Measurements from ENCODE around the gene SLIT1.

DNA sequence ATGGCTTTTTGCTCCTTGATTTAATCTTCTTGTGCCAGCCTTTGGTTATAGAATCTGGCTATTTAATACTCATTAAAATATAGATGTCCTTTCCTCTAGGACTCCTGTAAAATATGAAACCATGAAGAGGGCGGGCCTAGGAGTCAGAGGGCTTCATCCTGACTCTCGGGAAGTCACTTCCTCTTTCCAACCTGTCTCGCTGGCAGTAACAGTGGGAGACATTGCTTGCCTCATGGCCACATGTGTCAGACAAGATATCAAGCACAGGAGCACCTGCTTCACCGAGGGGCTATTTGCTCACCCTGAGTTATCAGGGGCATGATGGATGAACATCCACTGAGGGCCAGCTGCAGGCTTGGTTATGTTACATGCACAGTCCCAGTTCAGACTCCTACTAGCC, 31.0 kb downstream of the SLIT1 start:
- TF ChIP-seq ASH2L (IDR thresholded peaks at IDR 0.05; ENCODE audit: low read length) (no peak), EP300 (IDR thresholded peaks at IDR 0.05; ENCODE audit: borderline replicate concordance in 1 of 2, low read depth in 2 of 2, low read length in 2 of 2) (no peak), EZH2 (IDR thresholded peaks at IDR 0.05; ENCODE audit: low read depth, low read length, severe bottlenecking) (no peak), PHF8 (conservative IDR thresholded peaks at IDR 0.05; ENCODE audit: low read depth, low read length) (no peak), SP1 (IDR thresholded peaks at IDR 0.05; ENCODE audit: low read depth, low read length) (no peak), POLR2A (IDR thresholded peaks at IDR 0.05; ENCODE audit: control extremely low read depth in 1 of 2, low read depth in 2 of 2, low read length in 2 of 2) (no peak), JUND (IDR thresholded peaks at IDR 0.05; ENCODE audit: low read length) (no peak)
- TF ChIP-seq, protein P1, sequence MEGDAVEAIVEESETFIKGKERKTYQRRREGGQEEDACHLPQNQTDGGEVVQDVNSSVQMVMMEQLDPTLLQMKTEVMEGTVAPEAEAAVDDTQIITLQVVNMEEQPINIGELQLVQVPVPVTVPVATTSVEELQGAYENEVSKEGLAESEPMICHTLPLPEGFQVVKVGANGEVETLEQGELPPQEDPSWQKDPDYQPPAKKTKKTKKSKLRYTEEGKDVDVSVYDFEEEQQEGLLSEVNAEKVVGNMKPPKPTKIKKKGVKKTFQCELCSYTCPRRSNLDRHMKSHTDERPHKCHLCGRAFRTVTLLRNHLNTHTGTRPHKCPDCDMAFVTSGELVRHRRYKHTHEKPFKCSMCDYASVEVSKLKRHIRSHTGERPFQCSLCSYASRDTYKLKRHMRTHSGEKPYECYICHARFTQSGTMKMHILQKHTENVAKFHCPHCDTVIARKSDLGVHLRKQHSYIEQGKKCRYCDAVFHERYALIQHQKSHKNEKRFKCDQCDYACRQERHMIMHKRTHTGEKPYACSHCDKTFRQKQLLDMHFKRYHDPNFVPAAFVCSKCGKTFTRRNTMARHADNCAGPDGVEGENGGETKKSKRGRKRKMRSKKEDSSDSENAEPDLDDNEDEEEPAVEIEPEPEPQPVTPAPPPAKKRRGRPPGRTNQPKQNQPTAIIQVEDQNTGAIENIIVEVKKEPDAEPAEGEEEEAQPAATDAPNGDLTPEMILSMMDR (IDR thresholded peaks at IDR 0.05; ENCODE audit: control extremely low read depth in 1 of 3, insufficient read depth in 1 of 3, low read depth in 1 of 3, low read length in 3 of 3) = no peak

All from H1 (cell line).